Stomach (tissue), 4 donors: ENCODE results near the gene LIFR.

Experiments
- CTCF ChIP-seq, 7 experiments: fragments of 450-650 bp in 4 of 7; fragments of 200-600 bp in 3 of 7; sonication (generic) in 3 of 7; IDR thresholded peaks; one replicate each; pipeline ENCODE4 v1.5.1; 2016 to 2019; ENCODE audit warnings: antibody characterized with exemption in 7 of 7, control low read depth in 2 of 7, mild to moderate bottlenecking in 1 of 7
- EP300 ChIP-seq: sonication (generic); formaldehyde crosslinking; IDR thresholded peaks from one replicate; pipeline ENCODE4 v1.6.1; 2017; ENCODE audit warnings: antibody characterized with exemption
- POLR2A ChIP-seq, 4 donors: fragments of 450-650 bp; IDR thresholded peaks; one replicate each; pipeline ENCODE4 v1.6.1; 2016; ENCODE audit warnings: antibody characterized with exemption in 4 of 4, control low read depth in 2 of 4, mild to moderate bottlenecking in 1 of 4, moderate library complexity in 1 of 4

- no peak for TF ChIP-seq CTCF (IDR thresholded peaks at IDR 0.05)
- TF ChIP-seq POLR2A (IDR thresholded peaks at IDR 0.05): no peak
- TF ChIP-seq EP300: no peak
Observed at GRCh38 chr5:38605610-38606009, 49.2 kb upstream of the LIFR start.
